Caco-2 (cell line): ENCODE data around the gene HES1. TPM values are rescaled to one million over a fixed set of nuclear protein-coding genes. Genes with fewer than 3 reads are reported as not detected.

Experiments used
- BruUV-seq: library from RNA; stranded (reverse); fragments of 400-500 nt; replicated peaks from 2 replicates; lab custom pipeline; 2021; lab: Mats Ljungman, UMichigan
- CTCF ChIA-PET: fragments of 300-600 bp; sonication (Branson Sonifier 250); formaldehyde crosslinking; loops from one replicate; lab custom pipeline; 2022; ENCODE audit warnings: antibody characterized with exemption; lab: Charles Lee
- POLR2A ChIA-PET: fragments of 300-600 bp; sonication (Branson Sonifier 250); formaldehyde crosslinking; loops from one replicate; lab custom pipeline; 2022; ENCODE audit warnings: antibody characterized with exemption; lab: Charles Lee
- DNase-seq, 2 experiments: peaks; one replicate each; pipeline versions ENCODE4 v3.0.0 to v3.0.0-alpha.2; 2020 to 2022
- H3K27me3 ChIP-seq: replicated peaks from 2 replicates; pipeline ENCODE4 v1.6.0; 2011; ENCODE audit warnings: low read length; ENCODE audit not compliant: control insufficient read depth, insufficient read depth
- H3K36me3 ChIP-seq: 2 replicates; pipeline ENCODE4 v1.5.1; 2011; ENCODE audit warnings: low read length; ENCODE audit not compliant: control insufficient read depth, insufficient read depth
- H3K4me1 ChIP-seq: fragments of 250-450 bp; sonication (Bioruptor Pico); 2 replicates; pipeline ENCODE4 v1.5.1; 2020; ENCODE audit warnings: mild to moderate bottlenecking
- H3K4me3 ChIP-seq: 2 replicates; pipeline ENCODE4 v1.5.1; 2011; ENCODE audit warnings: low read depth, mild to moderate bottlenecking, control low read depth, low read length
- H3K9me3 ChIP-seq: fragments of 250-450 bp; sonication (Bioruptor Pico); 2 replicates; pipeline ENCODE4 v1.5.1; 2020; ENCODE audit warnings: mild to moderate bottlenecking, moderate library complexity
- H3K27ac Mint-ChIP-seq: one replicate; pipeline ENCODE4 v1.8.0; 2022; ENCODE audit warnings: mixed read lengths; ENCODE audit not compliant: unreplicated experiment
- H3K27me3 Mint-ChIP-seq: one replicate; pipeline ENCODE4 v1.8.0; 2022; ENCODE audit warnings: mixed read lengths; ENCODE audit not compliant: insufficient read depth, unreplicated experiment
- H3K36me3 Mint-ChIP-seq: one replicate; pipeline ENCODE4 v1.8.0; 2022; ENCODE audit warnings: mild to moderate bottlenecking, mixed read lengths; ENCODE audit not compliant: insufficient read depth, unreplicated experiment
- H3K4me1 Mint-ChIP-seq: one replicate; pipeline ENCODE4 v1.8.0; 2022; ENCODE audit warnings: low read depth, mixed read lengths; ENCODE audit not compliant: unreplicated experiment
- H3K4me3 Mint-ChIP-seq: one replicate; pipeline ENCODE4 v1.8.0; 2022; ENCODE audit warnings: mild to moderate bottlenecking, moderate library complexity, mixed read lengths; ENCODE audit not compliant: unreplicated experiment
- H3K9me3 Mint-ChIP-seq: one replicate; pipeline ENCODE4 v1.8.0; 2022; ENCODE audit warnings: mixed read lengths; ENCODE audit not compliant: unreplicated experiment
- CTCF ChIP-seq, 2 experiments: fragments of 200-600 bp in 1 of 2; IDR thresholded peaks; 1 replicate in 1 of 2; 2 replicates in 1 of 2; pipeline versions ENCODE4 v1.5.1 to v1.8.0; 2011 to 2022; ENCODE audit warnings: antibody characterized with exemption in 1 of 2, control low read depth in 1 of 2, inconsistent platforms in 1 of 2, low read depth in 1 of 2, low read length in 1 of 2, mild to moderate bottlenecking in 1 of 2, moderate library complexity in 1 of 2; ENCODE audit not compliant: insufficient read depth in 1 of 2, severe bottlenecking in 1 of 2, unreplicated experiment in 1 of 2
- intact Hi-C: fragments of 100-400 bp; cut with micrococcal nuclease; formaldehyde crosslinking; loops from one replicate; pipeline ENCODE4 v1.10.0; 2022; ENCODE audit not compliant: unreplicated experiment
- total RNA-seq: library from RNA; stranded (reverse); gene quantifications from 2 replicates; pipeline ENCODE4 v1.2.3, GENCODE V29; 2022

The HES1 gene
- total RNA-seq, 1 experiment from 2014 or later, result 123 TPM

DNA sequence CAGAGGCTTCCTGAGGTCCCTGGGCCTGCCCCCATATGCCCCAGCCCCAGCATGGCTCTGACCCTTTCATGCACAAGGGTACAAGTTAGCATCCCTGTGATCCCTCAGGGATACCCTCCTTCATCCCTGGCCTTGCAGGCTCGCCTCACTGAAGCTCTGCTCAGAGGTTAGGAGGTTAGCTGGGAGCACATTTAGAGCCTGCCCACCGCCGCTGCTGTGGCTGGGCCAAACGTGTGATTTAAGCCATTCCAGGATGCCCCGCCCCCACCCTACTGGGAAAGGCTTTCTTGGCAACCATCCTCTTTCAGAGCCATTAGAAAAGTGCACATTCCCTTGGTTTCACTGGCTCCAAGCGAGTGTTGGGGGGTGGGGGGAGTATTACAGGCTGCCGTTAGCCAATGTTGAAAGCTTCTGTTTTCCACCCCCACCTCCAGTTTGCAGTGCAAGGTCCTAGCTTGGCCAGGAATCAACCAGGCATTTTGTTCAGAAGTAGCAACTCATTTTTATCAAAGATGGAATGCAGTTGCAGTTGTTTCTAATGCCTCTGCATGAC lies 6.3 kb upstream of the HES1 start:
- ChIA-PET CTCF (interaction anchor here (0.6 to 2.2 kb wide), 3 partner anchors 28 to 350 kb away, joined by 3 to 15 read pairs (median 7); no protein-coding TSS in a partner anchor), POLR2A (interaction anchor here (0.5 to 2.4 kb wide), 5 partner anchors 8 to 345 kb away, joined by 4 to 21 read pairs (median 15); no protein-coding TSS in a partner anchor)
- DNase-seq, result peak; percentile 67 to 77
- H3K4me1 Mint-ChIP-seq, result peaks cover 52% of the 10 kb centered on the region
- no peaks in the 10 kb centered on the region for H3K36me3 ChIP-seq
- intact Hi-C loops, result loop anchor here (2.0 kb wide), 1 partner anchor 385 kb away; no protein-coding TSS in a partner anchor
- H3K27me3 ChIP-seq, result no peaks in the 10 kb centered on the region
- TF ChIP-seq CTCF (IDR thresholded peaks at IDR 0.05; ENCODE audit: insufficient read depth in 1 of 2, low read depth in 1 of 2, low read length in 1 of 2, severe bottlenecking in 1 of 2, unreplicated experiment in 1 of 2), result no peak
- no TSS peak for BruUV-seq
- H3K4me3 Mint-ChIP-seq, result peak overlapping the region; percentile 91
- no peaks in the 10 kb centered on the region for H3K9me3 Mint-ChIP-seq
- peaks cover 39% of the 10 kb centered on the region for H3K36me3 Mint-ChIP-seq
- no peaks in the 10 kb centered on the region for H3K9me3 ChIP-seq
- H3K27ac Mint-ChIP-seq, result peak overlapping the region; percentile 95
- peak overlapping the region; percentile 58 for H3K4me3 ChIP-seq
- peaks cover 67% of the 10 kb centered on the region for H3K4me1 ChIP-seq
- no peaks in the 10 kb centered on the region for H3K27me3 Mint-ChIP-seq

DNA sequence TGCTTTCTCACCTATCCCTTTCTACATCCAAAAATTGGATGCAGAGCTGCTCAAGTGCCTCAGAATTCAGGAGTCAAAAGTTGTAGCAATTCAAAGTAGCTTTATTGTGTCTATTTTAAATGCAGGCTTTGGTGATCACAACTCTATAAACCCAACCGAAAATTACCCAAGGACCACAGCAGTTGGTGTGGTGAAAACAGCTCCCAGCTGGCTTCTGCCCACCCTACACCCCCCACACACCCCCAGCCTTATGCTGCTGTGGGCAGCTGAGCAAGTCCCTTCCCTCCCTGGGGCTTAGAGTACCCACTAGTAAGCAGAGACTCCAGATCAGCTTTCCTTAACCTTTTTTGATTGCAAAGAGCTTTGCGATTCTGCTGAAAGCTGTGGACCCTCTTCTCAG lies 5.8 kb upstream of the HES1 start:
- DNase-seq, result no peak
- intact Hi-C loops, result loop anchor here (2.0 kb wide), 1 partner anchor 385 kb away; no protein-coding TSS in a partner anchor
- ChIA-PET CTCF (interaction anchor here (0.6 to 2.2 kb wide), 4 partner anchors 29 to 350 kb away, joined by 3 to 15 read pairs (median 10); no protein-coding TSS in a partner anchor), POLR2A (interaction anchor here (0.5 to 2.4 kb wide), 9 partner anchors 9 to 349 kb away, joined by 4 to 21 read pairs (median 14); no protein-coding TSS in a partner anchor)
- H3K36me3 ChIP-seq, result no peaks in the 10 kb centered on the region
- H3K9me3 ChIP-seq, result no peaks in the 10 kb centered on the region
- Mint-ChIP-seq H3K4me3 (peak overlapping the region; percentile 91), H3K36me3 (peaks cover 44% of the 10 kb centered on the region), H3K27me3 (no peaks in the 10 kb centered on the region), H3K4me1 (peaks cover 48% of the 10 kb centered on the region), H3K27ac (peak overlapping the region; percentile 95), H3K9me3 (no peaks in the 10 kb centered on the region)
- BruUV-seq, result no TSS peak
- H3K4me3 ChIP-seq, result peak overlapping the region; percentile 58
- H3K4me1 ChIP-seq, result peaks cover 62% of the 10 kb centered on the region
- no peaks in the 10 kb centered on the region for H3K27me3 ChIP-seq
- TF ChIP-seq CTCF (IDR thresholded peaks at IDR 0.05; ENCODE audit: insufficient read depth in 1 of 2, low read depth in 1 of 2, low read length in 1 of 2, severe bottlenecking in 1 of 2, unreplicated experiment in 1 of 2), result no peak

- TSS peak; percentile 67 for BruUV-seq
- no peaks in the 10 kb centered on the region for H3K9me3 ChIP-seq
- ChIA-PET POLR2A (interaction anchor here (0.5 to 2.4 kb wide), 31 partner anchors 8 to 1213 kb away, joined by 3 to 21 read pairs (median 5); no protein-coding TSS in a partner anchor), CTCF (interaction anchor here (0.6 to 2.2 kb wide), 14 partner anchors 11 to 350 kb away, joined by 3 to 15 read pairs (median 4); no protein-coding TSS in a partner anchor)
- Mint-ChIP-seq H3K27ac (peak overlapping the region; percentile 95), H3K36me3 (peaks cover 50% of the 10 kb centered on the region), H3K4me3 (peak overlapping the region; percentile 91), H3K4me1 (peaks cover 48% of the 10 kb centered on the region), H3K9me3 (no peaks in the 10 kb centered on the region), H3K27me3 (no peaks in the 10 kb centered on the region)
- DNase-seq, result peak; percentile 82 to 91
- no peaks in the 10 kb centered on the region for H3K27me3 ChIP-seq
- intact Hi-C loops, result loop anchor here (1.0 to 2.0 kb wide), 3 partner anchors 9 to 386 kb away; no protein-coding TSS in a partner anchor
- no peaks in the 10 kb centered on the region for H3K36me3 ChIP-seq
- H3K4me1 ChIP-seq, result peaks cover 56% of the 10 kb centered on the region
- no peak for TF ChIP-seq CTCF (IDR thresholded peaks at IDR 0.05; ENCODE audit: insufficient read depth in 1 of 2, low read depth in 1 of 2, low read length in 1 of 2, severe bottlenecking in 1 of 2, unreplicated experiment in 1 of 2)
- peak overlapping the region; percentile 58 for H3K4me3 ChIP-seq
Measured at GRCh38 chr3:194130807-194131589, 5.0 kb upstream of the HES1 start.
